GM06990 (cell line): ENCODE measurements around the gene ARMH4.

Experiments
- DNase-seq: peaks from one replicate; pipeline ENCODE4 v3.0.0-alpha.2; 2011; ENCODE audit not compliant: insufficient read length; ENCODE audit errors: extremely low read depth
- H3K27me3 ChIP-seq: replicated peaks from 2 replicates; pipeline ENCODE4 v1.6.0; 2011; ENCODE audit warnings: low read length; ENCODE audit not compliant: control insufficient read depth, insufficient read depth
- H3K36me3 ChIP-seq: 2 replicates; pipeline ENCODE4 v1.5.1; 2011; ENCODE audit warnings: low read length; ENCODE audit not compliant: control insufficient read depth, insufficient read depth
- H3K4me3 ChIP-seq: replicated peaks from 2 replicates; pipeline ENCODE4 v1.5.1; 2011; ENCODE audit warnings: low read depth, mild to moderate bottlenecking, control low read depth, low read length
- CTCF ChIP-seq: IDR thresholded peaks from 2 replicates; pipeline ENCODE4 v1.5.1; 2011; ENCODE audit warnings: low read length, control low read depth, mild to moderate bottlenecking, inconsistent platforms; ENCODE audit not compliant: insufficient read depth, poor library complexity, severe bottlenecking

The ARMH4 gene

GRCh38 chr14:58082491-58083098 is 69.4 kb downstream of the ARMH4 start:
- no peak for TF ChIP-seq CTCF
- DNase-seq: no peak
- H3K27me3 ChIP-seq: no peaks in the 10 kb centered on the region
- no peaks in the 10 kb centered on the region for H3K36me3 ChIP-seq
- no peak overlapping the region for H3K4me3 ChIP-seq

- TF ChIP-seq CTCF: no peak
- Histone ChIP-seq H3K27me3 (no peaks in the 10 kb centered on the region), H3K4me3 (no peak overlapping the region), H3K36me3 (no peaks in the 10 kb centered on the region)
- DNase-seq: no peak
These were observed 70.0 kb downstream of the ARMH4 start for GRCh38 chr14:58082011-58082410.

GRCh38 chr14:58078471-58078870 is 73.5 kb downstream of the ARMH4 start:
- DNase-seq: no peak
- no peak overlapping the region for H3K4me3 ChIP-seq
- no peaks in the 10 kb centered on the region for H3K36me3 ChIP-seq
- H3K27me3 ChIP-seq: no peaks in the 10 kb centered on the region
- no peak for TF ChIP-seq CTCF

- DNase-seq: no peak
- Histone ChIP-seq H3K4me3 (no peak overlapping the region), H3K36me3 (no peaks in the 10 kb centered on the region), H3K27me3 (no peaks in the 10 kb centered on the region)
- no peak for TF ChIP-seq CTCF
These were observed 73.9 kb downstream of the ARMH4 start for GRCh38 chr14:58078068-58078467.

GRCh38 chr14:58077621-58078020 is 74.4 kb downstream of the ARMH4 start:
- TF ChIP-seq CTCF: no peak
- no peaks in the 10 kb centered on the region for H3K27me3 ChIP-seq
- H3K36me3 ChIP-seq: no peaks in the 10 kb centered on the region
- DNase-seq: no peak
- H3K4me3 ChIP-seq: no peak overlapping the region

- Histone ChIP-seq H3K27me3 (no peaks in the 10 kb centered on the region), H3K36me3 (no peaks in the 10 kb centered on the region), H3K4me3 (no peak overlapping the region)
- no peak for TF ChIP-seq CTCF
- no peak for DNase-seq
These were observed 78.5 kb downstream of the ARMH4 start for GRCh38 chr14:58073516-58073915.
